ENCODE data around the gene LGALS8.
"Not testable (repeated sequence)": the region's sequence is repeated elsewhere in the genome, so short reads cannot be mapped to it uniquely, and the experiment has no call there.

The LGALS8 gene

GRCh38 chr1:236523704-236524141, at the start of gene LGALS8:
LGALS8 (plus strand) TSS chr1:236523982; CDS start chr1:236526071, 2,089 bp downstream.
- DNase-seq (ENCODE audit: low read depth) = no peak

DNA sequence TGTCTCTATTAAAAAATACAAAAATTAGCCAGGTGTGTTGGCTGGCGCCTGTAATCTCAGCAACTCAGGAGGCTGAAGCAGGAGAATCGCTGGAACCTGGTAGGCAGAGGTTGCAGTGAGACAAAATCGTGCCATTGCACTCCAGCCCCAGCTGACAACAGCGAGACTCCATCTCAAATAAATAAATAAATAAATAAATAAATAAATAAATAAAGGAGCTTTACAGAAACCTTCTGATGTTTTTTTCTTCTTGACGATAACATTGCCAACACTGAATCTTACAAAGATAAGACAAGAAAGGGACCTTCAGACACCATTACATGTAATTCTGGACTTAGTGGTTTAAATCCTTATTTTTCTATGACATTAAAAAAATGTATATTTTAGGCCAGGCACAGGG, 47.8 kb upstream of the LGALS8 start:
- no peak for DNase-seq (ENCODE audit: low read depth)

DNA sequence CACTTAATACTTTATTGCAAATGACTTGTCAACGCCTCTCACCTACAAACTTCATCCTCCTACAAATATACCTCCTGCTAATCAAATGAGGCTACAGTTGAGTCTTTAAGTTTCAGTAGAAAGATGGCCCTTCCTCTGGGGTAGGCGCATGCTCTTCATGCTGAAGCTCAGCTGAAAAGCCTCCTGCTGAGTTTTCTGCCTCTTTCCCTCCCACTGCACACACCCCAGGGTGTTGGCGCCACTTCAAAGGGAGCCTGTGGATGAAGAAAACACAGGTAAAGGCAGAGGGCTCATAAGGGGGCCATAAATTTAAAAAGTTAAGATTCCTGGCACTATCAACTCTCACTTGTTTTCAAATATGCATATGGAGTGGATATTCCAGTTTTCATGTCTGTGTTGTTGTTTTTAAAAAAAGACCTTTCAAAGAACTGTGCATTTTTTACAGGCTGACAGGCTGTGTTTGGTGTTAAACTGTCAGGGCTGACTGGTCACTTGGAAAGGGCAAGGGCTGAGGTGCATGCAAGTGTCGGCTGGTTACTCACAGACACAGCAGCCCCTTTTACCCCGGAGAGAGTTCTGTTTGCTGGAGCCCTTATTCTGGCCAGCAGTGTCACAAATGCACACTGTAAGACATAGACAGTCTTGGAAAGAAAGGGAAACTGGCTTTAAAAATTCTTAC, 42.9 kb upstream of the LGALS8 start:
- DNase-seq (ENCODE audit: low read depth) = no peak

DNA sequence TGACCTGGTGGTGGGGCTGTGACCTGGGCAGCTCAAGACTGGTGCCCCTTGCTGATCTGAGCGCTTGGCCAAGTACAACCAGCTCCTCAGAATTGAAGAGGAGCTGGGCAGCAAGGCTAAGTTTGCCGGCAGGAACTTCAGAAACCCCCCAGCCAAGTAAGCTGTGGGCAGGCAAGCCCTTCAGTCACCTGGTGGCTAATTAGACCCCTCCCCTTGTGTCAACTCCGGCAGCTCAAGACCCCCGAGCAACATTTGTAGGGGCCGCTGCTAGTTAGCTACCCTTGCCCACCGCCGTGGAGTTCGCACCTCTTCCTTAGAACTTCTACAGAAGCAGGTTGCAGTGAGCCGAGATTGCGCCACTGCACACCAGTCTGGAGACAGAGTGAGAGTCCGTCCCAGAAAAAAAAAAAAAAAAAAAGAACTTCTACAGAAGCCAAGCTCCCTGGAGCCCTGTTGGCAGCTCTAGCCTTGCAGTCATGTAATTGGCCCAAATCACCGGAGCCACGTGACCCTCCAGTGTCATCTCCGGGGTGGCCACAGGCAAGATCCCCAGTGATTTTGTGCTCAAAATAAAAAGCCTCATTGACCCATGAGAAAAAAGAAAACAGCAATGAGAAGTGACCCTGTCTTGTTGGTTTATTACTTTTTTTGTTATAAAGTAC, 39.3 kb upstream of the LGALS8 start:
- no peak for DNase-seq (ENCODE audit: low read depth)

DNA sequence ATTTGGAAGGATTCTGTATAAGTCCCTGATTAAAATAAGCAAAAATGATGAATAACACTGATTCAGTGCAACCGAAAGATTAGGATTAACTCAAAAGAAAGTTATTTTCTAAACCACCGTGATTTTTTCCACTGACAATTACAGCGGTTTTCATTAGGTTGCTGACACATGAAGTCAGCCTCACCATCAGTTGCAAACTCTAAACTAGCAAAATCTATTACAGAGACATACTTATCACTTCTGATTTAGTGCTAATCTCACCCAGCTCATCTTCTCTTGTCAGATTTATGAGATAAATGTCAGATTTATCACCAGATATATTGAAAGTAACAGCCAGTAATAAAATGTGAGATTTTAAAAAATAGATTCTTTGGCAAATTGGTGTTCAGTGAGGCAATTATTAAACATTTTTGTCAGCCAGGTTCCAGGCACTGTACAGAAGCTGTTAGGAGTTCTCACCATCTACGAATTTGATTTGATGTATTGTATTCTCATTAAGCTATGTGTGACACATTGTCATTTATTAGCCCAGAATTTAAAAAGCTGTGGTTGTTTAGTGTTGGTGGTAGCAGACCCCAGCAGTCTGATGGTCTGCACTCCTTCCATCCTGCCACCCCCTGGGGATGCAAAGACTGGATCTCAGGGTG, 37.3 kb upstream of the LGALS8 start:
- no peak for DNase-seq (ENCODE audit: low read depth)

DNA sequence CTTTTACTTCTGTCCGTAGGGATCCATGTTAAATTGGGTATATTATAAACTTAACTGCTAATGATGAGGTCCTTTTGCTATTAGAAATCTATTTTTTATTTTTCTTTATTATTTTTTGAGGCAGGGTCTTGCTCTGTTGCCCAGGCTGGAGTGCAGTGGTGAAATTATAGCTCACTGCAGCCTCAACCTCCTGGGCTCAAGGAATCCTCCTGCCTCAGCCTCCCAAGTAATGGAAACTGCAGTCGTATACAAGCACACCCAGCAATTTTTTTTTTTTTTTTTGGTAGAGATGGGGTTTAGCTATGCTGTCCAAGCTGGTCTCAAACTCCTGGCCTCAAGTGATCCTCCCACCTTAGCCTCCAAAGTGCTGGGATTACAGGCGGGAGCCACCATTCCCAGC, 34.6 kb upstream of the LGALS8 start:
- DNase-seq (ENCODE audit: low read depth) = not testable (repeated sequence)

- no peak for DNase-seq (ENCODE audit: low read depth)
Measured at GRCh38 chr1:236489710-236490377, 33.9 kb upstream of the LGALS8 start.

DNA sequence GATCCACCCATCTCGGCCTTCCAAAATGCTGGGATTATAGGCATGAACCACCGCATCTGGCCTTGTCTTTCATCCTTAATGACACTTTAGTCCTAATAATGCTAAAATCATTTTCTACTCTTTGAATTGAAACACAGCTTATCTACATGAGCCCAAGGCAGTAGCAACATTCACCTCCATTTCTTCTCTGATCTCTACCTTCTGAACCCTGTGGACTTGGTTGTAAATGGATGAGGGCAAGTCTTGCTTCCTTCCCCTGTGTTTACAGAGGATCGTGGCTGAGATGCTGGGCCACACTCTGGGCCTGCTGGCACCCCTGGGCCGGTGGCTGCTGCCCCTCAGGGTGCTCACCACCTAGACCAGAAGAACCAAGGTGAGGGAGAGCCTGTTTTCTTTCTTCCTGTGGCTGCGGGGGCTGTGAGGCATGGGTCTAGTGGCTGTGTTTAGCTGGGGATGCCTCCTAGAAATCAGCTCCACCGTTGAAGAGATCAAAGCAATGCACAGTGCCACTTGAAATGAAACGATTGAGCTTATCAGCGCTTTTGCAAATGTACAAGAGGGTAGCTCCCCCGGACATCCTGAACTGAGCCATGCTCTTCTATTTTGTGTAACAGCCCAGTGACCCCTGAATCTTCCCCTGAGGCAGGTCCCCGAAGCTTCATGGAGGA, 32.2 kb upstream of the LGALS8 start:
- no peak for DNase-seq (ENCODE audit: low read depth)

- no peak for DNase-seq (ENCODE audit: low read depth)
Measured at GRCh38 chr1:236492378-236492777, 31.4 kb upstream of the LGALS8 start.

DNA sequence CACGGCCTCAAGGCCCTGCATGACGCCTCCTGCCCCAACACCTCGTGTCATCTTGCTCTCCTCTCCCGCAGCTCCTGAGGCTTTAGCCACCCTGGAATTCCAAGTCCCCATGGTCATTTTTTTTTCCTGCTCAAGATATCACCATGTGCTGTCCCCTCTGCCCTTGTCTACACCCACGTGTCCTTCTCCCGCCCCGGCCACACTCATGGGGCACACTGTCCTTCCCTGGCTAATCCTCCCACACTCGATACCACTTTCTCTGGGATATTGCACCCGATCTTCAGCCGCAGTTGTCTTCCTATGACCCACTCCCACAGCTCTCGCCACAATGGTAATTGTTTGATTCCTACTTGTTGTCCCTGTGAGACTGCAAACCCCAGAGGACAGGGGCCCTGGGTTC, 29.7 kb upstream of the LGALS8 start:
- DNase-seq (ENCODE audit: low read depth) = no peak

DNA sequence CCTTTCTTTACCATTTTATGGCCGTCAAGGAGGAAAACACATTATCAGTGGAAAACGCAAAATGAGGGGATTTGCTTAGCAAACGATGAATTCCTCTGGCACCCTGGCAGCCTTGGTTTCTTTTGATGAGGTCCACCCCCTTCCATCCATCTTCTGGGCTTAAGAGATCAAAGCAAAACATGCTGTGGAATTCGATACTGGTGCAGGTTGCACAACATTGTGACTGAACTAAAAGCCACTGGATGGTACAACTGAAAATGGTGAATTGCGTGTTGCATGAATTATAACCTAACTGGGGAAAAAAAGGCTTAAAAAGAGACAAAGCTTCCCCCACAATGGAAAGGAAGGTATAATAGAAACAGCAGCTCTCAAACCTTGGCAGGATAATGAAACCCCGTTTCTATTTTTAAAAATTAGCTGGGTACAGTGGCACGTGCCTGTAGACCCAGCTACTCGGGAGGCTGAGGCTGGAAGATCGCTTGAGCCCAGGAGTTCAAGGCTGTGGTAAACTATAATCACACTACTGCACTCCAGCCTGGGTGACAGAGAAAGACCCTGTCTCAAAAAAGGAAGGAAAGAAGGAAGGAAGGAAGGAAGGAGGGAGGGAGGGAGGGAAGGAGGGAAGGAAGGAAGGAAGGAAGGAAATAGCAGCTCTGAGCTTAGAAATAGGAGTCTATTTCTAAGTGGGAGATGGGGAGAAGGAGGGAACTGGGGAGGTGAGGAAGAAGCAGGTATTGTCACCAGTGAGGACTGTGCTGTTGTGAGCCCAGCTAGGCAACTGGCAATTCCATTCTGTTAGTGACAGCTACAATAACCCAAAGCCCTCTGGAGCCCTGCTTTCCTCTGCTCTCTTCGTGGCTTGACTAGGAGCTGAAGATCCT, 29.0 kb upstream of the LGALS8 start:
- DNase-seq (ENCODE audit: low read depth) = no peak

GRCh38 chr1:236495467-236496112, 28.2 kb upstream of the LGALS8 start:
- no peak for DNase-seq (ENCODE audit: low read depth)

DNA sequence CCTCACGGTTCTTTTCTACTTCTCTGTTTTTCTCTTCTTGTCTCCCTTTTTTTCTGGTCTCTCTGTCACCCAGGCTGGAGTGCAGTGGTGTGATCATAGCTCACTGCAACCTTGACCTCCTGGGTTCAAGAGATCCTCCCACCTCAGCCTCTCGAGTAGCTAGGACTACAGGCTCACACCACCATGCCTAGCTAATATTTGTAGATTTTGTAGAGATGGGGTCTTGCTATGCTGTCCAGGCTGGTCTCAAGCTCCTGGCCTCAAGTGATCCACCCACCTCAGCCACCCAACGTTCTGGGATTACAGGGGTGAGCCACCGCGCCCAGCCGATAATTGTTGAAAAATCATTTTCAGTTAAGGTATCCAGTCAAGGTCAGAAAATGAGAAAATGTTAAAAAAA, 25.9 kb upstream of the LGALS8 start:
- no peak for DNase-seq (ENCODE audit: low read depth)

GRCh38 chr1:236501093-236501492, 22.7 kb upstream of the LGALS8 start:
- no peak for DNase-seq (ENCODE audit: low read depth)

DNA sequence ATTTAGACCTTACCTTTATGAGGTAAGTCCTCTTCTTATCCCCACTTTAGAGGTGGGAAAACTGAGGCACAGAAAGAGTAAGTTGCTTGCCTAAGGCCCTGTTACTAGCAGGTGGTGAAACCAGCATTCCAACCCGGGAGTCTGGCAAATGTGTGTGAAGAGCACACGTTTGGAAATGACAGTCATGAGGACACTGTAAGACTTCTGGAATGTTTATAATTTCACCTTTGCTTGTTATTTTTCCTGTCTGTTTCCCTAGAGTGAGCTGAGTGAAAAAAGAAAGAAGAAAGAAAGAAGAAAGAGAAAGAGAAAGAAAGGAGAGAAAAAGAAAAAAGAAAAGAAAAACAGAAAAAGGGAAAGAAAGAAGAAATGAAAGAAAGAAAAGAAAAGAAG, 21.2 kb upstream of the LGALS8 start:
- DNase-seq (ENCODE audit: low read depth) = no peak

- no peak for DNase-seq (ENCODE audit: low read depth)
Measured at GRCh38 chr1:236502972-236503639, 20.7 kb upstream of the LGALS8 start.

- not testable (repeated sequence) for DNase-seq (ENCODE audit: low read depth)
Measured at GRCh38 chr1:236504338-236504737, 19.4 kb upstream of the LGALS8 start.

DNA sequence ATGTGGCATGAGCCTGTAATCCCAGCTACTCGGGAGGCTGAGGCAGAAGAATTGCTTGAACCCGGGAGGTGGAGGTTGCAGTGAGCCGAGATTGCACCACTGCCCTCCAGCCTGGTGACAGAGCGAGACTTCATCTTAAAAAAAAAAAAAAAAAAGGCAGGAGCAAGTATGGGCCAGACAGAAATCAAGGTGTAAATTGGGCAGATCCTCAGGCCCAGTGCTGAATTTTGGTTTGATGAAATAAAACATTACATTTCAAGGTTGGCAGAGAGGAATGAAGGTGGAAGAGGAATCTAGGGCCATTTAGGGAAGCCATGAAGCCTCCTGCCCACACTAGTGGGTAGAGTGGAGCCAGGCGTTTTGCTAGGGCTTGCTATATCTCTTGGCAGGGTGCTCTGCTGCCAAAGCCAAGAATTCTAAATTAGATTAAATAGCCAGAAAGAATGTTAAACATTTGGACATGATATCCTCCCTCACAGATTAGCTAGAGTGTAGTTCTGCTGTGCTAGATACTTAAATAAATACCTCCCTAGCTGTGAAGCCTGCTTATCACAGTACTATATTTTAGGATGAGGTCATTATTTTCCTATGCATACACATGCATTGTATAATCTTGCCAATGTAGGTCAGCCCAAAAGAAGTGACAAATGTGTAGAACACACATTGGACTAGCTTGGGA, 16.6 kb upstream of the LGALS8 start:
- DNase-seq (ENCODE audit: low read depth) = no peak

DNA sequence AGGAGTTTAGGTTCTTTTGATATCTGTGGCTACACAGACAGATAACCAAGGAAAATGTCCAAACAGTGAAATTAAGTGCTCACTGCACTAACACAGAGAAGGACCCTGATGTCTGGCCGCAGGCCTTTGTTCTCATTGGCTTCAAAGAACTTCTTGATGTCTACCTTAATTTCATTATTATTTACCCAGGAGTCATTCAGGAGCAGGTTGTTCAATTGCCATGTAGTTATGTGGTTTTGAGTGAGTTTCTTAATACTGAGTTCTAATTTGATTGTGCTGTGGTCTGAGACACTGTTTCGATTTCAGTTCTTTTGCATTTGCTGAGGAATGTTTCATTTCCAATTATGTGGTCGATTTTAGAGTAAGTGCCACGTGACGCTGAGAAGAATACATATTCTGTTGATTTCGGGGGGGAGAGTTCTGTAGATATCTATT, 15.2 kb upstream of the LGALS8 start:
- no peak for DNase-seq (ENCODE audit: low read depth)

- no peak for DNase-seq (ENCODE audit: low read depth)
Measured at GRCh38 chr1:236509203-236509602, 14.6 kb upstream of the LGALS8 start.

All from GM04503 (cell line).